Stimulated activated naive CD8-positive, alpha-beta T cell treated with anti-CD3 and anti-CD28 coated beads, Interleukin-15, amount 100 ng/mL, for 72 hours (primary cell): Measurements from ENCODE around the gene WDR5.
"Not testable (repeated sequence)": the region's sequence is repeated elsewhere in the genome, so short reads cannot be mapped to it uniquely, and the experiment has no call there.

Source experiments
- ATAC-seq: fragments of 150-1000 bp; cut with Tn5 transposase; 2 replicates; pipeline ENCODE4 v1.10.0; 2021; ENCODE audit warnings: mild to moderate bottlenecking, moderate library complexity
- DNase-seq, 2 donors: peaks; one replicate each; pipeline ENCODE4 v3.0.0; 2021 to 2022
- H3K27ac Mint-ChIP-seq, 2 donors: one replicate each; pipeline ENCODE4 v1.8.0; 2022; ENCODE audit warnings: mild to moderate bottlenecking in 2 of 2, mixed read lengths in 2 of 2, moderate library complexity in 2 of 2
- H3K27me3 Mint-ChIP-seq: one replicate; pipeline ENCODE4 v1.8.0; 2022; ENCODE audit warnings: mixed read lengths
- H3K4me1 Mint-ChIP-seq: one replicate; pipeline ENCODE4 v1.8.0; 2022; ENCODE audit warnings: mild to moderate bottlenecking, mixed read lengths
- H3K4me3 Mint-ChIP-seq, 2 donors: one replicate each; pipeline ENCODE4 v1.8.0; 2022; ENCODE audit warnings: mild to moderate bottlenecking in 2 of 2, mixed read lengths in 2 of 2, moderate library complexity in 1 of 2
- H3K9me3 Mint-ChIP-seq, 2 donors: one replicate each; pipeline ENCODE4 v1.8.0; 2022; ENCODE audit warnings: mixed read lengths in 2 of 2

Gene WDR5

DNA sequence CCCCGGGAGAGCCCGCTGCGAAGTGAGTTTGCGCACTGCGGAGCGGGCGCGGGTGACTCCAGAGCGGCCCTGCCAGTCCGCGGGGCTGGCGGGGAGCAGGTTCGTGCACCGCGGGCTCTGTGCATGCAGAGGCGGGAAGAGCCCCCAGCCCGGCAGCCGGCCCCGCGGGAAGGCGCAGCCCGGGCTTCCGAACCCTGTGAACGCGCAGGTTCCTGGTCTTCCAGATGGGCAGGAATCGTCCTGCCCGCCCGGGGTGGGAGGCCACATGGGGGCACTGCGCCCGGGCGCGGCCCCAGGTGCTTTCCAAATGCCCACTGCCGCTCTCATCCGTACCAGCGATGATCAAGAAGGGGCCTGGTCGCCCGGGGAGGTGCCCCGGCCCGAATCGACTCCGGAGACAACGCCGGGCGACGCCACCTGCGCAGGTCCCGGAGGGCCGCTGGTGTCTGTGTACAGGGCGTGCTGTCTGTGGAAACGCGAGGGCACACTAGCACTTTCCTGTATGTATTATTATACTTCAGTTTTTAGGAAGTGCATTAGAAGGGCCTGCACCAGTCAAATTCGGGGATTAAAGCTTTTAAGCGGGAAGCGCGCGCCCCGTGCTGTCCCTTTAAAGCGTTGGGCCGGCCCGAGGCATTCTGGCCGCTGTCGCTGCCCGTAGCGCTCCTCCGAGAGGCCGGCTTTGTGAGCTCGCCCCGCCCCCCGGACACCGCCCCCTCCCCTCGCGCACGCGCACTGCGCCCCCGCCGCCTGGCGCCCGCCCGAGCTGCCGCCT, at the start of gene WDR5:
WDR5 (plus strand) TSS at position 740 of the 775 bp plus-strand sequence. CDS start 3,796 bp downstream, outside the sequence.
- H3K9me3 Mint-ChIP-seq: no peaks in the 10 kb centered on the region
- peaks cover 57% of the 10 kb centered on the region for H3K4me1 Mint-ChIP-seq
- no peaks in the 10 kb centered on the region for H3K27me3 Mint-ChIP-seq
- DNase-seq (peak; percentile 90 to 91), ATAC-seq (peak; percentile 83)
- H3K27ac Mint-ChIP-seq: peak within 1 kb of the TSS; percentile 98
- peak within 1 kb of the TSS; percentile 96 to 99 for H3K4me3 Mint-ChIP-seq

- Mint-ChIP-seq H3K27ac (no peak overlapping the region), H3K4me3 (no peak overlapping the region), H3K4me1 (no peaks in the 10 kb centered on the region), H3K27me3 (peaks cover 20% of the 10 kb centered on the region), H3K9me3 (peaks cover 0 to 7% of the 10 kb centered on the region in 2 donors)
- ATAC-seq (no peak), DNase-seq (no peak)
These were observed 47.7 kb upstream of the WDR5 start for GRCh38 chr9:134088063-134088725.

DNA sequence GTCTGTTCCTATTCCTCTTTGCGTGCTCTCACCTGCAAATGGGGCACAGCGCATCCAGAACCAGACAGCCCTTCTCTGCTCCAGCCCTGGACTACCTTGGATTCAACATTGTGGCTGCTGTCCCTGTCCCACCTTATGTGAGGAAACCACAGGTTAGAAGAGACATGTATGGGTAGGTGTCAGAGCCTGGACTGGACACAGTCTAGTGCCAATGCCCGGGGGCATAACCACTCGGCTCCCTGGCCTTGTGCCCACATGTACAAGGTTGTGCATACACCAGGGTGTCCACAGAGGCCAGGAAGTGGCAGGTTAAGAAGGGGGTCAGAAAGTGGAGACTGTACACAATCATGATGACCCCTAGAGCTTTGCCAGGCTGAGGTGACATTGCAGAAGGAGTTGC, 45.9 kb upstream of the WDR5 start:
- peaks cover 0 to 7% of the 10 kb centered on the region in 2 donors for H3K9me3 Mint-ChIP-seq
- peaks cover 30% of the 10 kb centered on the region for H3K27me3 Mint-ChIP-seq
- ATAC-seq (no peak), DNase-seq (no peak)
- no peak overlapping the region for H3K4me3 Mint-ChIP-seq
- no peak overlapping the region for H3K27ac Mint-ChIP-seq
- no peaks in the 10 kb centered on the region for H3K4me1 Mint-ChIP-seq

GRCh38 chr9:134099123-134099761, 36.6 kb upstream of the WDR5 start:
- no peaks in the 10 kb centered on the region for H3K4me1 Mint-ChIP-seq
- no peak overlapping the region for H3K27ac Mint-ChIP-seq
- no peak overlapping the region for H3K4me3 Mint-ChIP-seq
- peak; percentile 49 to 53 for DNase-seq
- peaks cover 27% of the 10 kb centered on the region for H3K27me3 Mint-ChIP-seq
- H3K9me3 Mint-ChIP-seq: peaks cover 11 to 12% of the 10 kb centered on the region in 2 donors
- ATAC-seq: peak; percentile 90

DNA sequence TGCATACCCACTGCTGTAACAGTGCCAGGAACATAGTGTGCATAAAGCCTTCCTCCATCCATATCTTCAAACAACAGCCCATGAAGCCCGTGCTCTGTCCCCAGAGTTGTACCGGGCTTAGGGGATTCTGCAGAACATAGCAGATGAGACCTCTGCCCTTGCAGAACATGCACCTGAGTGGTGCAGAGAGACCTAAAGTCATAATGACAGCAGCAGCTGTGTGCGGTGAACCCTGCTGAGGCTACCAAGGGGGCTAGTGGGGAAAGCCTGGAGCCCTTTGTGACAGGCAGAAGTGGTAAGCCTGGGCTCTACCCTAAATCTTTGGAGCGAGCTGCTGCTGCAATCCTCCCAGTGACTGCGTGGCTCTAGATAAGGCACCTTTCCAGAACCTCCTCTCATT, 35.8 kb upstream of the WDR5 start:
- DNase-seq: no peak
- Mint-ChIP-seq H3K4me1 (no peaks in the 10 kb centered on the region), H3K4me3 (no peak overlapping the region), H3K9me3 (peaks cover 13 to 16% of the 10 kb centered on the region in 2 donors), H3K27me3 (peaks cover 33% of the 10 kb centered on the region), H3K27ac (no peak overlapping the region)
- ATAC-seq: no peak

GRCh38 chr9:134101133-134101532, 34.7 kb upstream of the WDR5 start:
- H3K27me3 Mint-ChIP-seq: peaks cover 39% of the 10 kb centered on the region
- H3K4me3 Mint-ChIP-seq, H3K4me1 Mint-ChIP-seq, ATAC-seq, DNase-seq, H3K27ac Mint-ChIP-seq: not testable (repeated sequence)
- H3K9me3 Mint-ChIP-seq: peaks cover 13 to 16% of the 10 kb centered on the region in 2 donors

GRCh38 chr9:134101623-134102149, 34.2 kb upstream of the WDR5 start:
- no peak for ATAC-seq
- Mint-ChIP-seq H3K27me3 (peaks cover 39% of the 10 kb centered on the region), H3K4me1 (no peaks in the 10 kb centered on the region), H3K4me3 (no peak overlapping the region), H3K9me3 (peaks cover 13 to 16% of the 10 kb centered on the region in 2 donors), H3K27ac (peak overlapping the region in 1 of 2 donors; percentile 39)
- DNase-seq: no peak

- ATAC-seq (no peak), DNase-seq (no peak)
- H3K27ac Mint-ChIP-seq: no peak overlapping the region
- H3K9me3 Mint-ChIP-seq: peaks cover 13 to 16% of the 10 kb centered on the region in 2 donors
- peaks cover 39% of the 10 kb centered on the region for H3K27me3 Mint-ChIP-seq
- no peaks in the 10 kb centered on the region for H3K4me1 Mint-ChIP-seq
- H3K4me3 Mint-ChIP-seq: no peak overlapping the region
These were observed 32.4 kb upstream of the WDR5 start for GRCh38 chr9:134103391-134103998.

DNA sequence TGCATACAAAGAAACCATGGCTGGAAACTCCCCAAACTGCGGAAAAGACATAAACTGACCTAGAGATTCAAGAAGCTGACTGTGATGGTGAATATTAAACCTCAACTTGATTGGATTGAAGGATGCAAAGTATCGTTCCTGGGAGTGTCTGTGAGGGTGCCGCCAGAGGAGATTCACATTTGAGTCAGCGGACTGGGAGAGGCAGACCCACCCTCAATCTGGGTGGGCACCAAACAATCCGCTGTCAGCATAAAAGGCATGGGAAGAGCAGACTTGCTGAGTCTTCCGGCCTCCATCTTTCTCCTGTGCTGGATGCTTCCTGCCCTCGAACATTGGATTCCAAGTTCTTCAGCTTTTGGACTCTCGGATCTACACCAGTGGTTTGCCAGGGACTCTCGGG, 24.8 kb upstream of the WDR5 start:
- DNase-seq (no peak), ATAC-seq (no peak)
- H3K27ac Mint-ChIP-seq: no peak overlapping the region
- no peaks in the 10 kb centered on the region for H3K27me3 Mint-ChIP-seq
- no peaks in the 10 kb centered on the region for H3K4me1 Mint-ChIP-seq
- H3K4me3 Mint-ChIP-seq: no peak overlapping the region
- H3K9me3 Mint-ChIP-seq: no peaks in the 10 kb centered on the region

- no peak for DNase-seq
- Mint-ChIP-seq H3K9me3 (no peaks in the 10 kb centered on the region), H3K27ac (no peak overlapping the region), H3K27me3 (no peaks in the 10 kb centered on the region), H3K4me3 (no peak overlapping the region), H3K4me1 (no peaks in the 10 kb centered on the region)
- no peak for ATAC-seq
These were observed 23.3 kb upstream of the WDR5 start for GRCh38 chr9:134112561-134112960.

- not testable (repeated sequence) for H3K4me1 Mint-ChIP-seq, ATAC-seq, H3K4me3 Mint-ChIP-seq, H3K27me3 Mint-ChIP-seq, H3K9me3 Mint-ChIP-seq, DNase-seq, H3K27ac Mint-ChIP-seq
These were observed 16.9 kb upstream of the WDR5 start for GRCh38 chr9:134118972-134119371.

DNA sequence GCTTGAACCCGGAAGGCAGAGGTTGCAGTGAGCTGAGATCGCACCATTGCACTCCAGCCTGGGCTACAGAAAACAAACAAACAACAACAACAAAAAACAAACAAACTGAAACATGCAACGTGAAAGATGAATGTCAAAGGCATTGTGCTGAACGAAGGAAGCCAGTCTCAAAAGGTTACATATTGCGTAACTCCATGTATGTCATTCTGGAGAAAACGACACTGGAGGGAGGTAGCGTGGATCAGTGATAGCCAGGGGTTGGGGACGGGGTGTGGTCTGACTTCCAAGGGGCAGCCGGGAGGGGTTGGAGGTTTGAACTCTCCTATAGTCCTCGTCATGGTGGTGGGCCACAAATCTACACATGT, 12.1 kb upstream of the WDR5 start:
- ATAC-seq: no peak
- Mint-ChIP-seq H3K27ac (no peak overlapping the region), H3K9me3 (no peaks in the 10 kb centered on the region), H3K27me3 (no peaks in the 10 kb centered on the region), H3K4me1 (peaks cover 7% of the 10 kb centered on the region), H3K4me3 (no peak overlapping the region)
- DNase-seq: no peak

GRCh38 chr9:134125413-134126095, 10.3 kb upstream of the WDR5 start:
- Mint-ChIP-seq H3K27ac (peak overlapping the region in 1 of 2 donors; percentile 2), H3K27me3 (no peaks in the 10 kb centered on the region), H3K9me3 (no peaks in the 10 kb centered on the region), H3K4me1 (peaks cover 7% of the 10 kb centered on the region), H3K4me3 (no peak overlapping the region)
- ATAC-seq (no peak), DNase-seq (no peak)

DNA sequence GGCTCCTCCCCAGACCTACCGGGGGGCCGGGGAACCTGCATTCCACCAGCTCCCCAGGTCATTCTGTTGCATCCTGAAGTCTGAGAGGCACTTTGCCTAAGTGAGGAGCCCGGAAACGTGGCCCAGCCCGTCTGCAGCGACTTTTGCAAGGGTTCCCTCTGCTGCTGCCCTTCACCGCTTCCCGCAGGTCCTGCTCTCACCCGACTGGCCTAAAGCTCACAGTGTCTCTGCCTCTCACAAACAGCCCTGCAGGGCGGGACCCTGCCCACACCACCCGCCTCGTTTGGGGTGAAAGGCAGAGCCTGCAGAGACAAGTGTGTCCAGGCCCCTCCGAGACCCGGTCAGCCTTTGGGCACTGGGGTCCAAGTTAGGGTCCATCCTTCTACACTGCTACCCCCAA, 9.5 kb upstream of the WDR5 start:
- Mint-ChIP-seq H3K27me3 (no peaks in the 10 kb centered on the region), H3K9me3 (no peaks in the 10 kb centered on the region), H3K4me1 (peaks cover 7% of the 10 kb centered on the region), H3K4me3 (no peak overlapping the region), H3K27ac (no peak overlapping the region)
- no peak for ATAC-seq
- no peak for DNase-seq

GRCh38 chr9:134127065-134127580, 8.8 kb upstream of the WDR5 start:
- Mint-ChIP-seq H3K4me3 (no peak overlapping the region), H3K9me3 (no peaks in the 10 kb centered on the region), H3K27ac (no peak overlapping the region), H3K4me1 (peaks cover 7% of the 10 kb centered on the region), H3K27me3 (no peaks in the 10 kb centered on the region)
- ATAC-seq (peak; percentile 40), DNase-seq (no peak)
